CD1c-positive myeloid dendritic cell (primary cell): Measurements from ENCODE around the gene NINJ1.

Experiments used
- DNase-seq: peaks from one replicate; pipeline ENCODE4 v3.0.0-alpha.2; 2016; ENCODE audit errors: extremely low spot score

Gene NINJ1

GRCh38 chr9:93087971-93088655 lies 45.9 kb downstream of the NINJ1 start:
- no peak for DNase-seq

GRCh38 chr9:93086447-93087224 lies 47.4 kb downstream of the NINJ1 start:
- no peak for DNase-seq

DNA sequence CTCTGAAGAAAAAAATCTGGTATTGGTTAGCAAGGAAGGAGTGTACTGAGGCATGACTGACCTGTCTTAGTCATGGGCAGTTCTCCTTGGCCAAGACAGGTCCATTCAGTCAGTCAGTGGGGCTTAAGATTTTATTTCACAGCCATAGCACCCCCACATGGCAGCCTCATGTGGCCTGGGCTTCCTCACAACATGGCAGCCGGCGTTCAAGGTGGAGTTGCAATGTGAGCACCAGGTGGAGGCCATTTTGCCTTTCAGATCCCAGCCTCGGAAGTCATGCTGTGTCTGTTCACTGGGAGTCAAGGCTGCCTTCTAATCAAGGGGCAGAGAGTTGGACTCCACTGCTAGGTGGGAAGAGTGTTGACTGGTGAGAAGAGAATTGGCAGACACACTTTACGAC lies 48.4 kb downstream of the NINJ1 start:
- no peak for DNase-seq

- no peak for DNase-seq
Observed at GRCh38 chr9:93084471-93084881, 49.6 kb downstream of the NINJ1 start.

GRCh38 chr9:93083592-93084470 lies 50.2 kb downstream of the NINJ1 start:
- DNase-seq: peak; percentile 53

- no peak for DNase-seq
Observed at GRCh38 chr9:93082841-93083411, 51.1 kb downstream of the NINJ1 start.

DNA sequence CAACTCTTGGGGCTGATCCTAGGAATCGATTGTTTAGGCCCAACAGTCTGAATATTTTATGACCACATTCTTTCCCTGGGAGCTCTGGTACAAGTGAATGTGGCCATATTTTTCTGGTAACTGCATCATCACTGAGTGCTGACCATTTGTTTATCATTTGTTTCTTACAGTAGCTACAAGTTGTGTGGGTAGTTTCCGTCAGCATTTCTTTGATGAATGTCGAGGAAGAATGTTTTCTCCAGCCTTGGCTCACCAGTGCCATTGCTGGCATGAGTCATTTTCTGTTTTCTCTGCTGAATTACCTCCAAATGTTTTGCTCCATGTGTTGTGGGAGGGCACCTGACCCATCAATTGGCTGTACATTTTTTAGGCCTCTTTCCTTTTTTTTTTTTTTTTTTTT lies 52.1 kb downstream of the NINJ1 start:
- no peak for DNase-seq

- no peak for DNase-seq
Observed at GRCh38 chr9:93081081-93081529, 52.9 kb downstream of the NINJ1 start.

DNA sequence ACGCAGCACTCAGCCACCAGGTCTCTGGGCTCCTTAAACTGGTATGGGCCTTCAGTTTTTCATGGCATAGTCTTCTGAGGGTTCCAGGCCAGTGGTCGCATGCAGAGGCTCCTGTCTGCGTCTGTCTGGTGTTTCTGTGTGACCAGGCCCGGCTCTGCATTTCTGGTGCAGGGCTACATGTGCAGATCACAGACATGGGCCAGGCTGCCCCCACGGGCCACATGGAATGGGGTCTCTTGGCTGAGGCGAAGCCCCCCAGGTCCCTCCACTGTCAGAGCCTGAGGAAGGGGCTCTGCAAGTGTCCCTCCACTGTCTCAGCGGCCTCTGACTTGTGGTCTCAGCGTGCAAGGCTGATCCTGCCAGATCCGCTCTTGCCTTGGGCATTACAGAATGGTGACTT lies 53.6 kb downstream of the NINJ1 start:
- DNase-seq: no peak

DNA sequence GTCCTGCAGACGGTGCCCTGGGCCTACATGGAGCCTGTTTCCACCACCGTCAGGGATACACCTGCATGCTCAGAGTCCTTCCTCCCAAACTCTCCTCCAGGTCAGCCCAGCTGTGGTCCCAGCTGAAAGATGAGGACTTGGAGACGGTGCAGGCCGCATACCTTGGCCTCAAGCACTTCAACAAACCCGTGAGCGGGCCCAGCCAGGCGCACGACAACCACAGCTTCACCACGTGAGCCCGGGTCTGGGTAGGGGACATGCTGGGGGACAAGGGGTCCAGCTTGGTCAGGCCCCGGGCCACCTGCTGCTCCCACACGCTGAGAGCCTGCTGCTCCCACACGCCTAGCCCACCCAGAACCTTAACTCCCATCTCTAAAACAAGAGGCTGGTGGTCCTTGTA lies 54.7 kb downstream of the NINJ1 start:
- no peak for DNase-seq

- no peak for DNase-seq
Observed at GRCh38 chr9:93077811-93078210, 56.2 kb downstream of the NINJ1 start.

- DNase-seq: no peak
Observed at GRCh38 chr9:93077367-93077766, 56.7 kb downstream of the NINJ1 start.

DNA sequence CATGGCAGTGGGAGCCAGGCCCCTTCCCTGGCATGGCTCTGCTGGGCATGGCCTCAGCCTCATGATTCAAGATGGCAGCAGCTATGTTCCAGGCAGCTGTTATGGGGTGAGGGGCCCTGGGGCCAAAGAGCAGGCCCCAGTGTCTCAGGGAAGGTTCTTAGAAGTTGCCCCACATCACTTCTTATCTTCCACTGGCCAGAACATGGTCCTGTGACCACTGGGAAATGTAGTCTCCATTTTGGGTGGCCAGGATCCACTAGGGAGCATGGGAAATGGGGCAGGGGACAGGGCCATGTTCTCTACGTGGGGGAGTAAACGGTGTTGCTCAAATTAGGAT lies 57.3 kb downstream of the NINJ1 start:
- DNase-seq: no peak

DNA sequence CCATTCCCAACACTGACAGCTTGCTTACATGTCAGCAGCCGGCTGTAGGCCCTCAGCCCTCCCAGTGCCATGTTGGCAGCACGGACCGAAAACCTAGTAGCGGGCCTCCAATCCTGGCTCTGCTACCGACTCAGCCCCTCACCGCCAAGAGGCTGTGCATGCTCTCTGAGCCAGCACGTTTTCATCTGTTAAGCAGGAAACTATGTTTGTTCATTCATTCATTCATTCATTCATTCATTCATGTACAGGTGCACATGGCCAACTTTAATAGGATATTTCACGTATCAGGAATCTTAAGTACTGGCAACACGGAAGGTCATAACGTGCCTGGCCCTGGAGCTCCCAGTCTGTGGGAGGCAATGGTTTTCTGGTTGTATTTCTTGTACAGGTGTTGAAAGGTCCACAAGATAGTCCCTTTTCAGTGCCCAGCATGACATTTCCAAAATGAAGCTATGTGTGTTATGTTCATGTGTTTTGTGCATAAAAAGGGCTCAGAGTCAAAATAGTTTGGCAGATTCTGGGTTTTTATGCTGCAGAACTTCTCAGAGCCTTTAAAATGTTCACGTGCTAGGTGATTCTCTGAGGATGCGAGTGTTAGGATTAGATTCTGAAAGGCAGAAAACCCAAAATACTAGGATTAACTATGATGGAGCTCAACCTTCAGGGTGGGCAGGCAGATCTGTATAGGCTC lies 57.8 kb downstream of the NINJ1 start:
- no peak for DNase-seq

- no peak for DNase-seq
Observed at GRCh38 chr9:93072383-93072795, 61.7 kb downstream of the NINJ1 start.
